Parathyroid adenoma (tissue), 2 donors: Measurements from ENCODE around the gene RAB36.

Source experiments
- H2AFZ ChIP-seq: fragments of 300-600 bp; sonication (generic); one replicate; pipeline ENCODE4 v1.7.0; 2017; ENCODE audit warnings: antibody characterized with exemption, mild to moderate bottlenecking
- H3K27ac ChIP-seq: fragments of 300-600 bp; sonication (generic); one replicate; pipeline ENCODE4 v1.7.0; 2017
- H3K27me3 ChIP-seq: fragments of 300-600 bp; sonication (generic); one replicate; pipeline ENCODE4 v1.7.0; 2017; ENCODE audit warnings: low read length; ENCODE audit not compliant: control insufficient read depth, insufficient read depth
- H3K36me3 ChIP-seq: fragments of 300-600 bp; sonication (generic); one replicate; pipeline ENCODE4 v1.7.0; 2017; ENCODE audit warnings: low read length; ENCODE audit not compliant: control insufficient read depth, insufficient read depth
- H3K4me1 ChIP-seq: fragments of 300-600 bp; sonication (generic); one replicate; pipeline ENCODE4 v1.7.0; 2017; ENCODE audit warnings: control low read depth
- H3K4me2 ChIP-seq: fragments of 300-600 bp; sonication (generic); one replicate; pipeline ENCODE4 v1.7.0; 2017; ENCODE audit warnings: low read length
- H3K4me3 ChIP-seq: fragments of 300-600 bp; sonication (generic); one replicate; pipeline ENCODE4 v1.7.0; 2017; ENCODE audit warnings: low read depth, low read length
- H3K79me2 ChIP-seq: fragments of 300-600 bp; sonication (generic); one replicate; pipeline ENCODE4 v1.7.0; 2017; ENCODE audit warnings: control low read depth
- H3K9ac ChIP-seq: fragments of 300-600 bp; sonication (generic); one replicate; pipeline ENCODE4 v1.7.0; 2017; ENCODE audit warnings: mild to moderate bottlenecking
- H3K9me3 ChIP-seq: fragments of 300-600 bp; sonication (generic); one replicate; pipeline ENCODE4 v1.7.0; 2017; ENCODE audit warnings: low read length; ENCODE audit not compliant: control insufficient read depth
- TF ChIP-seq, protein P1 (sequence below): fragments of 300-600 bp; sonication (generic); IDR thresholded peaks from one replicate; pipeline ENCODE4 v1.7.0; 2017; ENCODE audit warnings: antibody characterized with exemption, mild to moderate bottlenecking
- donor health status: primary hyperparathyroidism.

The RAB36 gene

DNA sequence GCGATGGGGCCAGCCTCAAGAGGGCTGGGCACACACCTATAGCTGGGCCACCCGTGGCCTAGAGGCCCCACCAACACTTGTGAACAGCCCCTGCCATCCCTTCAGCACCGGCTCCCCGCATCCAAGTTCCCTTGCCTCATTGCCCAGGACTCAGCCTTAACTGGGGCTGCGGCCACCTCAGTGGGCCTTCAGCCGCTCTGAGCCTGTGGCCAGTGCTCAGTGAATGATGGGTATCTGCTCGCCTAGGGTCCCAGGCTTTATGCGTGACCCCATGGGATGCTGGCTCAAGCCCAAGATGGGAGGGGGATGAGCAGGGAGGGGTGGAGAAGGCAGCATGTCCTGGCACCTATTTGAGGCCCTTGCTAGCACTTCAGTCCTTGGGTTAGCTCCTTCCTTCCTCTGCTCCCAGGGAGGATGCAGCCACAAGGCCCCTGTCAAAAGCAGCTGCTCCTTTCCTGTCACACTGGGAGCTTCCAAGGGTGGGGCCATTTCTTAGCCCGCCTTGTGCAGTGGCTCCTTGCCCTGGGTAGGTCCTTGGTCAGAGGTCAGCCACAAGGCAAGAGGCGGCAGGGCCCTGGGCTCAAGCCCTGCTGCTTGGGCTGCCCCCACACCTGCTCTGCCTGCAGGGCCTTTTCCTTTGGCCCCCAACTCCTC, 43.1 kb upstream of the RAB36 start:
- TF ChIP-seq, protein P1, sequence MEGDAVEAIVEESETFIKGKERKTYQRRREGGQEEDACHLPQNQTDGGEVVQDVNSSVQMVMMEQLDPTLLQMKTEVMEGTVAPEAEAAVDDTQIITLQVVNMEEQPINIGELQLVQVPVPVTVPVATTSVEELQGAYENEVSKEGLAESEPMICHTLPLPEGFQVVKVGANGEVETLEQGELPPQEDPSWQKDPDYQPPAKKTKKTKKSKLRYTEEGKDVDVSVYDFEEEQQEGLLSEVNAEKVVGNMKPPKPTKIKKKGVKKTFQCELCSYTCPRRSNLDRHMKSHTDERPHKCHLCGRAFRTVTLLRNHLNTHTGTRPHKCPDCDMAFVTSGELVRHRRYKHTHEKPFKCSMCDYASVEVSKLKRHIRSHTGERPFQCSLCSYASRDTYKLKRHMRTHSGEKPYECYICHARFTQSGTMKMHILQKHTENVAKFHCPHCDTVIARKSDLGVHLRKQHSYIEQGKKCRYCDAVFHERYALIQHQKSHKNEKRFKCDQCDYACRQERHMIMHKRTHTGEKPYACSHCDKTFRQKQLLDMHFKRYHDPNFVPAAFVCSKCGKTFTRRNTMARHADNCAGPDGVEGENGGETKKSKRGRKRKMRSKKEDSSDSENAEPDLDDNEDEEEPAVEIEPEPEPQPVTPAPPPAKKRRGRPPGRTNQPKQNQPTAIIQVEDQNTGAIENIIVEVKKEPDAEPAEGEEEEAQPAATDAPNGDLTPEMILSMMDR = no peak
- no peaks in the 10 kb centered on the region for H3K4me1 ChIP-seq
- no peak overlapping the region for H3K27ac ChIP-seq
- no peaks in the 10 kb centered on the region for H3K27me3 ChIP-seq
- H3K4me3 ChIP-seq = no peak overlapping the region
- no peaks in the 10 kb centered on the region for H3K79me2 ChIP-seq
- H2AFZ ChIP-seq = no peak overlapping the region
- no peaks in the 10 kb centered on the region for H3K36me3 ChIP-seq
- no peak overlapping the region for H3K4me2 ChIP-seq
- no peak overlapping the region for H3K9ac ChIP-seq
- H3K9me3 ChIP-seq = no peaks in the 10 kb centered on the region

DNA sequence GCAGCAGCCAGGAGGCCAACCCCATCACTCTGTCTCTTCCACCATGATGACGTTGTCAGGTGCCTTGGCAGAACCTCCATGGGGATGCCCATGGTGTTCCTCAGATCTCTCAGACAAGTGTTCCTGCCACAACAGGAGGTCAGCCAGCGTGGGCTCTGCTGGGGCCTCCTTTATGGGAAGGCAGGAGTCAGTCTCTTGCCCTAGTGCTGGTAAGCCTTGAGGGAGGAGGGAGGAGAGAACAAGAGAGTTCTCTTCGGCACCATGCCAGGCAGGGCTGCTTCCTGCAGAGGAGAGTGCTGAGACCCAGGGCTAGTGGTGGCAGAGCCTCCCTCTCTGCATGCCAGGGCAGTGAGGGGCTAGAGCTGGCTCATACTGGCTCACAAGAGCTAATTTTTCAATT, 42.5 kb upstream of the RAB36 start:
- H3K27ac ChIP-seq = no peak overlapping the region
- H3K4me1 ChIP-seq = no peaks in the 10 kb centered on the region
- H3K9ac ChIP-seq = no peak overlapping the region

GRCh38 chr22:23103199-23103954, 41.9 kb upstream of the RAB36 start:
- no peak overlapping the region for H3K4me3 ChIP-seq
- no peak overlapping the region for H3K9ac ChIP-seq
- no peaks in the 10 kb centered on the region for H3K36me3 ChIP-seq
- H3K4me2 ChIP-seq = no peak overlapping the region
- H3K27ac ChIP-seq = no peak overlapping the region
- H3K9me3 ChIP-seq = no peaks in the 10 kb centered on the region
- no peak overlapping the region for H2AFZ ChIP-seq
- H3K79me2 ChIP-seq = no peaks in the 10 kb centered on the region
- no peaks in the 10 kb centered on the region for H3K27me3 ChIP-seq
- TF ChIP-seq, protein P1 = no peak
- H3K4me1 ChIP-seq = no peaks in the 10 kb centered on the region

More for the DNA sequence above, 42.5 kb upstream of the RAB36 start:
- H3K27me3 ChIP-seq = no peaks in the 10 kb centered on the region
- H3K36me3 ChIP-seq = no peaks in the 10 kb centered on the region
- no peak overlapping the region for H3K4me2 ChIP-seq
- TF ChIP-seq, protein P1 = no peak
- H3K9me3 ChIP-seq = no peaks in the 10 kb centered on the region
- H2AFZ ChIP-seq = no peak overlapping the region
- H3K79me2 ChIP-seq = no peaks in the 10 kb centered on the region
- no peak overlapping the region for H3K4me3 ChIP-seq

GRCh38 chr22:23104187-23104971, 40.9 kb upstream of the RAB36 start:
- no peaks in the 10 kb centered on the region for H3K4me1 ChIP-seq
- H3K9ac ChIP-seq = no peak overlapping the region
- H3K4me2 ChIP-seq = no peak overlapping the region
- H3K9me3 ChIP-seq = no peaks in the 10 kb centered on the region
- H3K27me3 ChIP-seq = no peaks in the 10 kb centered on the region
- TF ChIP-seq, protein P1 = no peak
- no peak overlapping the region for H3K27ac ChIP-seq
- H3K36me3 ChIP-seq = no peaks in the 10 kb centered on the region
- H2AFZ ChIP-seq = no peak overlapping the region
- H3K4me3 ChIP-seq = no peak overlapping the region
- no peaks in the 10 kb centered on the region for H3K79me2 ChIP-seq
